Calu3 (cell line): ENCODE results near the gene RERE. TPM values are rescaled to one million over a fixed set of nuclear protein-coding genes. Genes with fewer than 3 reads are reported as not detected.

Experiments used
- BruUV-seq: library from RNA; stranded (reverse); fragments of 400-500 nt; replicated peaks from 2 replicates; lab custom pipeline; 2021; lab: Mats Ljungman, UMichigan
- CTCF ChIA-PET: fragments of 300-600 bp; sonication (Branson Sonifier 250); formaldehyde crosslinking; loops from one replicate; lab custom pipeline; 2022; ENCODE audit warnings: antibody characterized with exemption; lab: Charles Lee
- DNase-seq: peaks from one replicate; pipeline ENCODE4 v3.0.0; 2022
- H3K27ac Mint-ChIP-seq: one replicate; pipeline ENCODE4 v1.8.0; 2022; ENCODE audit warnings: mixed read lengths; ENCODE audit not compliant: unreplicated experiment
- H3K27me3 Mint-ChIP-seq: one replicate; pipeline ENCODE4 v1.8.0; 2022; ENCODE audit warnings: mixed read lengths; ENCODE audit not compliant: unreplicated experiment
- H3K36me3 Mint-ChIP-seq: one replicate; pipeline ENCODE4 v1.8.0; 2022; ENCODE audit warnings: mild to moderate bottlenecking, moderate library complexity, mixed read lengths; ENCODE audit not compliant: insufficient read depth, unreplicated experiment
- H3K4me1 Mint-ChIP-seq: one replicate; pipeline ENCODE4 v1.8.0; 2022; ENCODE audit warnings: mild to moderate bottlenecking, low read depth, mixed read lengths; ENCODE audit not compliant: unreplicated experiment
- H3K4me3 Mint-ChIP-seq: one replicate; pipeline ENCODE4 v1.8.0; 2022; ENCODE audit warnings: mild to moderate bottlenecking, low read depth, moderate library complexity, mixed read lengths; ENCODE audit not compliant: unreplicated experiment
- H3K9me3 Mint-ChIP-seq: one replicate; pipeline ENCODE4 v1.8.0; 2022; ENCODE audit warnings: low read depth, mixed read lengths; ENCODE audit not compliant: unreplicated experiment
- CTCF ChIP-seq: fragments of 200-600 bp; IDR thresholded peaks from one replicate; pipeline ENCODE4 v1.8.0; 2022; ENCODE audit warnings: antibody characterized with exemption; ENCODE audit not compliant: unreplicated experiment
- intact Hi-C: fragments of 100-400 bp; cut with micrococcal nuclease; formaldehyde crosslinking; loops from one replicate; pipeline ENCODE4 v1.10.0; 2022; ENCODE audit not compliant: unreplicated experiment
- total RNA-seq: library from RNA; stranded (reverse); gene quantifications from 2 replicates; pipeline ENCODE4 v1.2.3, GENCODE V29; 2022

RERE gene
- total RNA-seq, 1 experiment from 2014 or later: 45.9 TPM

GRCh38 chr1:8746554-8746953 lies 70.9 kb downstream of the RERE start:
- BruUV-seq: no TSS peak
- CTCF ChIA-PET: no interaction called here
- peaks cover 5% of the 10 kb centered on the region for H3K36me3 Mint-ChIP-seq
- no peak for DNase-seq
- no peak for TF ChIP-seq CTCF
- H3K4me1 Mint-ChIP-seq: peaks cover 16% of the 10 kb centered on the region
- H3K9me3 Mint-ChIP-seq: no peaks in the 10 kb centered on the region
- intact Hi-C loops: loop anchor here (10.0 kb wide), 1 partner anchor 98 kb away; no protein-coding TSS in a partner anchor
- H3K27me3 Mint-ChIP-seq: no peaks in the 10 kb centered on the region
- H3K27ac Mint-ChIP-seq: no peak overlapping the region
- H3K4me3 Mint-ChIP-seq: no peak overlapping the region

GRCh38 chr1:8745749-8746390 lies 71.6 kb downstream of the RERE start:
- no peak overlapping the region for H3K4me3 Mint-ChIP-seq
- no peak overlapping the region for H3K27ac Mint-ChIP-seq

GRCh38 chr1:8745346-8745745 lies 72.1 kb downstream of the RERE start:
- CTCF ChIA-PET: no interaction called here
- peaks cover 5% of the 10 kb centered on the region for H3K36me3 Mint-ChIP-seq
- no peak for DNase-seq
- no TSS peak for BruUV-seq
- peaks cover 21% of the 10 kb centered on the region for H3K4me1 Mint-ChIP-seq
- no peak for TF ChIP-seq CTCF
- H3K27me3 Mint-ChIP-seq: no peaks in the 10 kb centered on the region
- no peaks in the 10 kb centered on the region for H3K9me3 Mint-ChIP-seq
- intact Hi-C loops: loop anchor here (10.0 kb wide), 1 partner anchor 99 kb away; no protein-coding TSS in a partner anchor
- H3K4me3 Mint-ChIP-seq: no peak overlapping the region
- no peak overlapping the region for H3K27ac Mint-ChIP-seq

More at GRCh38 chr1:8745749-8746390, 71.6 kb downstream of the RERE start:
- Mint-ChIP-seq H3K27me3 (no peaks in the 10 kb centered on the region), H3K9me3 (no peaks in the 10 kb centered on the region), H3K36me3 (peaks cover 5% of the 10 kb centered on the region), H3K4me1 (peaks cover 21% of the 10 kb centered on the region)
- CTCF ChIA-PET: no interaction called here
- no TSS peak for BruUV-seq
- DNase-seq: no peak
- intact Hi-C loops: loop anchor here (10.0 kb wide), 1 partner anchor 99 kb away; no protein-coding TSS in a partner anchor
- TF ChIP-seq CTCF: no peak

GRCh38 chr1:8742022-8742924 lies 75.2 kb downstream of the RERE start:
- Mint-ChIP-seq H3K9me3 (peaks cover 8% of the 10 kb centered on the region), H3K4me1 (peaks cover 22% of the 10 kb centered on the region), H3K27me3 (no peaks in the 10 kb centered on the region), H3K27ac (no peak overlapping the region), H3K4me3 (no peak overlapping the region), H3K36me3 (peaks cover 5% of the 10 kb centered on the region)
- no peak for DNase-seq
- intact Hi-C loops: loop anchor here (5.0 to 10.0 kb wide), 2 partner anchors 75 to 103 kb away; partner anchors contain the start of gene RERE
- no peak for TF ChIP-seq CTCF
- no TSS peak for BruUV-seq
- CTCF ChIA-PET: interaction anchor here (0.7 kb wide), 1 partner anchor 321 kb away, joined by 3 read pairs; no protein-coding TSS in a partner anchor
